ENCODE results near the gene TFDP1. TPM values are rescaled to one million over a fixed set of nuclear protein-coding genes. Genes with fewer than 3 reads are reported as not detected.

TFDP1 gene
- polyA plus RNA-seq, 1 of the 3 experiments (the other 2 are of a cell fraction): 76.7 TPM

GRCh38 chr13:113548778-113549621 is 35.6 kb upstream of the TFDP1 start:
- H3F3A ChIP-seq (replicated peaks; ENCODE audit: insufficient read depth): no peaks in the 10 kb centered on the region
- H3K4me2 ChIP-seq: no peak overlapping the region
- peak; percentile 48 for TF ChIP-seq GATA2 (CRISPR knock-in tag; IDR thresholded peaks at IDR 0.05)
- TF ChIP-seq POLR2AphosphoS5 (IDR thresholded peaks at IDR 0.05; ENCODE audit: low read depth, low read length): no peak
- CTCF ChIA-PET: interaction anchor here (0.6 to 4.4 kb wide), 5 partner anchors 10 to 91 kb away, joined by 3 to 34 read pairs (median 4); no protein-coding TSS in a partner anchor
- H4K20me1 ChIP-seq (ENCODE audit: insufficient read depth): peaks cover 44% of the 10 kb centered on the region
- peak; percentile 84 for DNase-seq
- peaks cover 0 to 60% of the 10 kb centered on the region in 2 experiments; a peak in 2 of 4 replicates for H3K4me1 ChIP-seq (ENCODE audit: control insufficient read depth in 1 of 2, insufficient read depth in 2 of 2, low read depth in 1 of 2, low read length in 1 of 2)
- WGBS (ENCODE audit: low lambda C conversion rate): 84% methylated on average over 17 of the region's 25 CpGs
- peaks cover 31% of the 10 kb centered on the region for H3K79me2 ChIP-seq (ENCODE audit: insufficient read depth)
- no peaks in the 10 kb centered on the region for H3K9me2 ChIP-seq
- H3K27ac ChIP-seq (ENCODE audit: low read depth in 2 of 2, low read length in 1 of 2): peak overlapping the region in 1 of 2 experiments; percentile 84; a peak in 2 of 4 replicates
- POLR2A ChIA-PET: interaction anchor here (0.9 kb wide), 1 partner anchor 10 kb away, joined by 3 read pairs; no protein-coding TSS in a partner anchor
- H3K9me3 ChIP-seq: no peaks in the 10 kb centered on the region
- H3K36me3 ChIP-seq (replicated peaks in 1 of 2; ENCODE audit: control insufficient read depth in 1 of 2, insufficient read depth in 2 of 2, low read length in 1 of 2): peaks cover 19 to 41% of the 10 kb centered on the region in 2 experiments
- no peak overlapping the region for H2AFZ ChIP-seq (ENCODE audit: low read depth)
- no peak overlapping the region for H3K4me3 ChIP-seq (ENCODE audit: low read depth in 2 of 2, low read length in 1 of 2)
- H3K9ac ChIP-seq: no peak overlapping the region
- no peaks in the 10 kb centered on the region for H3K27me3 ChIP-seq (ENCODE audit: insufficient read depth)

GRCh38 chr13:113550453-113550852 is 34.1 kb upstream of the TFDP1 start:
- WGBS (ENCODE audit: low lambda C conversion rate): 94% methylated on average over 8 of the region's 9 CpGs
- Histone ChIP-seq H3K9me3 (no peaks in the 10 kb centered on the region), H3F3A (replicated peaks; ENCODE audit: insufficient read depth) (no peaks in the 10 kb centered on the region), H2AFZ (ENCODE audit: low read depth) (no peak overlapping the region), H3K9me2 (no peaks in the 10 kb centered on the region), H3K27ac (ENCODE audit: low read depth in 2 of 2, low read length in 1 of 2) (no peak overlapping the region; a peak in 1 of 4 replicates), H3K9ac (no peak overlapping the region), H3K79me2 (ENCODE audit: insufficient read depth) (peaks cover 17% of the 10 kb centered on the region; the same call in 1 of the 2 replicates), H3K4me2 (no peak overlapping the region), H3K27me3 (ENCODE audit: insufficient read depth) (no peaks in the 10 kb centered on the region), H3K36me3 (replicated peaks in 1 of 2; ENCODE audit: control insufficient read depth in 1 of 2, insufficient read depth in 2 of 2, low read length in 1 of 2) (peaks cover 19 to 41% of the 10 kb centered on the region in 2 experiments), H4K20me1 (ENCODE audit: insufficient read depth) (peaks cover 29% of the 10 kb centered on the region), H3K4me3 (ENCODE audit: low read depth in 2 of 2, low read length in 1 of 2) (no peak overlapping the region), H3K4me1 (ENCODE audit: control insufficient read depth in 1 of 2, insufficient read depth in 2 of 2, low read depth in 1 of 2, low read length in 1 of 2) (peaks cover 0 to 46% of the 10 kb centered on the region in 2 experiments; a peak in 2 of 4 replicates)
- POLR2A ChIA-PET: no interaction called here
- TF ChIP-seq TCF12 (IDR thresholded peaks at IDR 0.05): no peak
- TF ChIP-seq POLR2AphosphoS5 (IDR thresholded peaks at IDR 0.05; ENCODE audit: low read depth, low read length): no peak
- TF ChIP-seq FOSL2 (IDR thresholded peaks at IDR 0.05; ENCODE audit: borderline replicate concordance, low read depth): no peak
- no peak for TF ChIP-seq YY1 (IDR thresholded peaks at IDR 0.05; ENCODE audit: low read depth)
- TF ChIP-seq TEAD4 (IDR thresholded peaks at IDR 0.05; ENCODE audit: borderline replicate concordance, insufficient read depth): no peak
- no peak for TF ChIP-seq ZBTB33 (IDR thresholded peaks at IDR 0.05; ENCODE audit: borderline replicate concordance, low read depth)
- TF ChIP-seq NRF1 (IDR thresholded peaks at IDR 0.05; ENCODE audit: low read depth, low read length): no peak
- no peak for TF ChIP-seq RXRA (IDR thresholded peaks at IDR 0.05; ENCODE audit: borderline replicate concordance, low read depth)
- no peak for TF ChIP-seq RAD21 (IDR thresholded peaks at IDR 0.05; ENCODE audit: low read length)
- no peak for TF ChIP-seq ELF1 (IDR thresholded peaks at IDR 0.05)
- TF ChIP-seq FOXJ3 (CRISPR knock-in tag; IDR thresholded peaks at IDR 0.05): no peak
- TF ChIP-seq, protein P1, sequence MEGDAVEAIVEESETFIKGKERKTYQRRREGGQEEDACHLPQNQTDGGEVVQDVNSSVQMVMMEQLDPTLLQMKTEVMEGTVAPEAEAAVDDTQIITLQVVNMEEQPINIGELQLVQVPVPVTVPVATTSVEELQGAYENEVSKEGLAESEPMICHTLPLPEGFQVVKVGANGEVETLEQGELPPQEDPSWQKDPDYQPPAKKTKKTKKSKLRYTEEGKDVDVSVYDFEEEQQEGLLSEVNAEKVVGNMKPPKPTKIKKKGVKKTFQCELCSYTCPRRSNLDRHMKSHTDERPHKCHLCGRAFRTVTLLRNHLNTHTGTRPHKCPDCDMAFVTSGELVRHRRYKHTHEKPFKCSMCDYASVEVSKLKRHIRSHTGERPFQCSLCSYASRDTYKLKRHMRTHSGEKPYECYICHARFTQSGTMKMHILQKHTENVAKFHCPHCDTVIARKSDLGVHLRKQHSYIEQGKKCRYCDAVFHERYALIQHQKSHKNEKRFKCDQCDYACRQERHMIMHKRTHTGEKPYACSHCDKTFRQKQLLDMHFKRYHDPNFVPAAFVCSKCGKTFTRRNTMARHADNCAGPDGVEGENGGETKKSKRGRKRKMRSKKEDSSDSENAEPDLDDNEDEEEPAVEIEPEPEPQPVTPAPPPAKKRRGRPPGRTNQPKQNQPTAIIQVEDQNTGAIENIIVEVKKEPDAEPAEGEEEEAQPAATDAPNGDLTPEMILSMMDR (IDR thresholded peaks at IDR 0.05): no peak
- no peak for DNase-seq
- CTCF ChIA-PET: interaction anchor here (0.6 to 4.4 kb wide), 3 partner anchors 11 to 92 kb away, joined by 3 to 34 read pairs (median 25); no protein-coding TSS in a partner anchor

Data from SK-N-SH (cell line).